Hepatocyte (in vitro differentiated cells): ENCODE results near the gene LCMT1.

Source experiments
- EZH2 ChIP-seq: fragments of 200-600 bp; sonication (generic); IDR thresholded peaks from 2 replicates; pipeline ENCODE4 v1.6.1; 2016; ENCODE audit warnings: antibody characterized with exemption, mild to moderate bottlenecking, borderline replicate concordance
- EZH2phosphoT487 ChIP-seq: fragments of 200-600 bp; sonication (generic); IDR thresholded peaks from one replicate; pipeline ENCODE4 v1.6.1; 2018; ENCODE audit warnings: antibody characterized with exemption, mild to moderate bottlenecking, low read depth, moderate library complexity; ENCODE audit not compliant: unreplicated experiment, severe bottlenecking
- TF ChIP-seq, protein P1 (sequence below): fragments of 200-600 bp; sonication (generic); IDR thresholded peaks from 2 replicates; pipeline ENCODE4 v1.5.1; 2016; ENCODE audit warnings: antibody characterized with exemption, mild to moderate bottlenecking; ENCODE audit not compliant: poor library complexity

DNA sequence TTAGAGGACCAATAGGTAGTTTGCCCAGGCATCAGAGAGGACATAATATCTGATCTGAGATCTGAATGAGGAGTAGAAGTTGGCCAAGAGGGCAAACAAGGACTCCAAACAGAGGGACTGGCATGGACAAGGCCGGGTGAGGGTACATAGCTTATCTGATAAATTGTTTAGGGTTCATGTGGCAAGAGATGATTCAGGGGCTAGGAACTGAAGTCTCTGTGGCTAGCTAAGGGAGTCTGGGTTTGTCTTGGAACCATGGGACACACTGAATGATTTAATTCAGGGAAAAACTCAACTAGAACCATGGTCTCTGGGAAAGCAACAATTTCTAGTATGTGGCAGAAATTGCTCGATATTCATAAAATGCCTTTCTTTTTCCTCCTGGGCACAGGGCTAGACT is 101.1 kb downstream of the LCMT1 start:
- TF ChIP-seq, protein P1, sequence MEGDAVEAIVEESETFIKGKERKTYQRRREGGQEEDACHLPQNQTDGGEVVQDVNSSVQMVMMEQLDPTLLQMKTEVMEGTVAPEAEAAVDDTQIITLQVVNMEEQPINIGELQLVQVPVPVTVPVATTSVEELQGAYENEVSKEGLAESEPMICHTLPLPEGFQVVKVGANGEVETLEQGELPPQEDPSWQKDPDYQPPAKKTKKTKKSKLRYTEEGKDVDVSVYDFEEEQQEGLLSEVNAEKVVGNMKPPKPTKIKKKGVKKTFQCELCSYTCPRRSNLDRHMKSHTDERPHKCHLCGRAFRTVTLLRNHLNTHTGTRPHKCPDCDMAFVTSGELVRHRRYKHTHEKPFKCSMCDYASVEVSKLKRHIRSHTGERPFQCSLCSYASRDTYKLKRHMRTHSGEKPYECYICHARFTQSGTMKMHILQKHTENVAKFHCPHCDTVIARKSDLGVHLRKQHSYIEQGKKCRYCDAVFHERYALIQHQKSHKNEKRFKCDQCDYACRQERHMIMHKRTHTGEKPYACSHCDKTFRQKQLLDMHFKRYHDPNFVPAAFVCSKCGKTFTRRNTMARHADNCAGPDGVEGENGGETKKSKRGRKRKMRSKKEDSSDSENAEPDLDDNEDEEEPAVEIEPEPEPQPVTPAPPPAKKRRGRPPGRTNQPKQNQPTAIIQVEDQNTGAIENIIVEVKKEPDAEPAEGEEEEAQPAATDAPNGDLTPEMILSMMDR = no peak
- TF ChIP-seq EZH2 = no peak
- no peak for TF ChIP-seq EZH2phosphoT487
